ENCODE results near the gene EFCAB7. TPM values are rescaled to one million over a fixed set of nuclear protein-coding genes. Genes with fewer than 3 reads are reported as not detected.

The EFCAB7 gene
- total and polyA plus RNA-seq, 2 of the 13 experiments (the other 11 are each of a cell fraction or from before 2014, with no cell fraction given): 1.7 to 5.4 TPM

DNA sequence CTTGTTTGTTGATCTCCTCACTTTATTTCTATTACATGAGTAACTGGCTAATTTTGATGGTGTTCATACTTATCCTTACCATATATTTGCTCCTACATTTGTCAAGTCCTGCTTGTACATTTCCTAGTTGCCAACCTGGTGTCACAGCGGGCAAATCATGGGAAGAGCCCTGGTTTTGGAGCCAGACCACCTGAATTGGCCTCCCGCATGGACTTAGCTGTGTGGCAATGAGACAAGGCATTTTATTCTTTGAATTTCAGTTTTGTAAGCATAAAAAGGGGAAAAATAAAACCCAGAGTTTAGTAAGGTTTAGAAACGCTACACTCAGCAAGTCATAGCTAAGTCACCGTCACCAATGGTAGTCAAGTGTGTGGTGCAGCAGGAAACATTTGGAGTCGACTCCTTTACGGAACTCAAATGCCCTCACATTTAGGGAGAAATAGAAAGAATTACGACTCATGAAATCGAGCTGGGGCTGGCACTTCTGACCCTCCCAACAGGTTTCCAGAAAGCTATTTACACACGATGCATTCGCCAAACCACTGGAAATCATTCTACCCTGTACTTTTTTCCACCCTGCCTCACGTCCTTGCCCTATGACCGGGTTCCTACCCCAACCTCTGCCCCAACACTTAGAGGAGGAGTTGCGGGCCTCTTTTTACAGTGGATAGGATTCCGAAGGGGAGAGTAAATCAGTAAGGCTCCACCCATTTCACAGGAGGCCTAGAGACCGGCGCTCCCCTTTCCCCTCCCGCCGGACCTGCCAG is 69.4 kb downstream of the EFCAB7 start (continued):
- TF ChIP-seq, protein P1, sequence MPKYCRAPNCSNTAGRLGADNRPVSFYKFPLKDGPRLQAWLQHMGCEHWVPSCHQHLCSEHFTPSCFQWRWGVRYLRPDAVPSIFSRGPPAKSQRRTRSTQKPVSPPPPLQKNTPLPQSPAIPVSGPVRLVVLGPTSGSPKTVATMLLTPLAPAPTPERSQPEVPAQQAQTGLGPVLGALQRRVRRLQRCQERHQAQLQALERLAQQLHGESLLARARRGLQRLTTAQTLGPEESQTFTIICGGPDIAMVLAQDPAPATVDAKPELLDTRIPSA (CRISPR knock-in tag; IDR thresholded peaks at IDR 0.05; ENCODE audit: borderline replicate concordance): no peak
- TF ChIP-seq PPARG (CRISPR knock-in tag; conservative IDR thresholded peaks at IDR 0.05): peak; percentile 85
- no peak for TF ChIP-seq TRIM24 (CRISPR knock-in tag; IDR thresholded peaks at IDR 0.05)
- TF ChIP-seq SALL1 (CRISPR knock-in tag; IDR thresholded peaks at IDR 0.05): no peak
- TF ChIP-seq, protein P2, sequence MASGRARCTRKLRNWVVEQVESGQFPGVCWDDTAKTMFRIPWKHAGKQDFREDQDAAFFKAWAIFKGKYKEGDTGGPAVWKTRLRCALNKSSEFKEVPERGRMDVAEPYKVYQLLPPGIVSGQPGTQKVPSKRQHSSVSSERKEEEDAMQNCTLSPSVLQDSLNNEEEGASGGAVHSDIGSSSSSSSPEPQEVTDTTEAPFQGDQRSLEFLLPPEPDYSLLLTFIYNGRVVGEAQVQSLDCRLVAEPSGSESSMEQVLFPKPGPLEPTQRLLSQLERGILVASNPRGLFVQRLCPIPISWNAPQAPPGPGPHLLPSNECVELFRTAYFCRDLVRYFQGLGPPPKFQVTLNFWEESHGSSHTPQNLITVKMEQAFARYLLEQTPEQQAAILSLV (CRISPR knock-in tag; IDR thresholded peaks at IDR 0.05; ENCODE audit: borderline replicate concordance): 0 out of 2 replicates have a peak, but pooled peaks have one; percentile 6
- TF ChIP-seq, protein P3, sequence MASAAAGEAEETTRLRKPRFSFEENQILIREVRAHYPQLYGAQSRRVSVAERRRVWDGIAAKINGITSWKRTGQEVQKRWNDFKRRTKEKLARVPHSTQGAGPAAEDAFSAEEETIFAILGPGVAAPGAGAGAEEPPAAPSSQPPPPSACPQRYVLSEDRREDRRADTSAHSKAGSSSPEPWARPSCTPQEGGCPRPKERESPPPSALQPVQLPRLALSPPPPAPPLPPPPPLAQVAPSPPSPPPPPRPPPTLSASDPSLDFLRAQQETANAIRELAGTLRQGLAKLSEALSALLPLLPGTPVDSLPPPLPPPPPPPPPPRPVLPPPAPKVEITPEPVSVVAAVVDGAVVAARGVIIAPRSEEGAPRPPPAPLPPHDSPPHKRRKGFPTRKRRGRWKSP (CRISPR knock-in tag; IDR thresholded peaks at IDR 0.05): no peak; the same call in 1 of the 2 replicates
- TF ChIP-seq HDAC2 (CRISPR knock-in tag; IDR thresholded peaks at IDR 0.05): 0 out of 2 replicates have a peak, but pooled peaks have one; percentile 22
- TF ChIP-seq, protein P4, sequence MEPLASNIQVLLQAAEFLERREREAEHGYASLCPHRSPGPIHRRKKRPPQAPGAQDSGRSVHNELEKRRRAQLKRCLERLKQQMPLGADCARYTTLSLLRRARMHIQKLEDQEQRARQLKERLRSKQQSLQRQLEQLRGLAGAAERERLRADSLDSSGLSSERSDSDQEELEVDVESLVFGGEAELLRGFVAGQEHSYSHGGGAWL (CRISPR knock-in tag; IDR thresholded peaks at IDR 0.05): no peak
- no peak for TF ChIP-seq SMARCC2 (IDR thresholded peaks at IDR 0.05)
- TF ChIP-seq CEBPB (IDR thresholded peaks at IDR 0.05; ENCODE audit: borderline replicate concordance, low read depth, low read length): no peak
- TF ChIP-seq, protein P5, sequence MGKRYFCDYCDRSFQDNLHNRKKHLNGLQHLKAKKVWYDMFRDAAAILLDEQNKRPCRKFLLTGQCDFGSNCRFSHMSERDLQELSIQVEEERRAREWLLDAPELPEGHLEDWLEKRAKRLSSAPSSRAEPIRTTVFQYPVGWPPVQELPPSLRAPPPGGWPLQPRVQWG (CRISPR knock-in tag; IDR thresholded peaks at IDR 0.05; ENCODE audit: borderline replicate concordance, low read depth): no peak
- TF ChIP-seq ERF (CRISPR knock-in tag; IDR thresholded peaks at IDR 0.05): no peak
- TF ChIP-seq GTF3A (CRISPR knock-in tag; conservative IDR thresholded peaks at IDR 0.05): no peak
- TF ChIP-seq PHF20 (CRISPR knock-in tag; IDR thresholded peaks at IDR 0.05): no peak
- no peak for TF ChIP-seq ZNF619 (CRISPR knock-in tag; IDR thresholded peaks at IDR 0.05)
- 0 out of 2 replicates have a peak, but pooled peaks have one; percentile 44 for TF ChIP-seq KDM1A (CRISPR knock-in tag; IDR thresholded peaks at IDR 0.05)
- TF ChIP-seq, protein P6, sequence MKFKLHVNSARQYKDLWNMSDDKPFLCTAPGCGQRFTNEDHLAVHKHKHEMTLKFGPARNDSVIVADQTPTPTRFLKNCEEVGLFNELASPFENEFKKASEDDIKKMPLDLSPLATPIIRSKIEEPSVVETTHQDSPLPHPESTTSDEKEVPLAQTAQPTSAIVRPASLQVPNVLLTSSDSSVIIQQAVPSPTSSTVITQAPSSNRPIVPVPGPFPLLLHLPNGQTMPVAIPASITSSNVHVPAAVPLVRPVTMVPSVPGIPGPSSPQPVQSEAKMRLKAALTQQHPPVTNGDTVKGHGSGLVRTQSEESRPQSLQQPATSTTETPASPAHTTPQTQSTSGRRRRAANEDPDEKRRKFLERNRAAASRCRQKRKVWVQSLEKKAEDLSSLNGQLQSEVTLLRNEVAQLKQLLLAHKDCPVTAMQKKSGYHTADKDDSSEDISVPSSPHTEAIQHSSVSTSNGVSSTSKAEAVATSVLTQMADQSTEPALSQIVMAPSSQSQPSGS (CRISPR knock-in tag; IDR thresholded peaks at IDR 0.05): no peak
- no peak for TF ChIP-seq ZNF431 (CRISPR knock-in tag; IDR thresholded peaks at IDR 0.05; ENCODE audit: borderline replicate concordance, low read depth)
- TF ChIP-seq ZSCAN20 (CRISPR knock-in tag; IDR thresholded peaks at IDR 0.05; ENCODE audit: borderline replicate concordance): peak; percentile 43; the same call in 1 of the 2 replicates
- 0 out of 2 replicates have a peak, but pooled peaks have one; percentile 9 for TF ChIP-seq MED1 (CRISPR knock-in tag; IDR thresholded peaks at IDR 0.05)
